Adrenal gland (tissue), 5 donors: ENCODE data around the gene NUCB1.

Source experiments
- POLR2A ChIP-seq, 2 donors: fragments of 450-650 bp; IDR thresholded peaks; one replicate each; pipeline ENCODE4 v1.6.1; 2017; ENCODE audit warnings: antibody characterized with exemption in 2 of 2, mild to moderate bottlenecking in 2 of 2, moderate library complexity in 1 of 2
- TF ChIP-seq, protein P1 (sequence below), 6 experiments: fragments of 450-650 bp in 4 of 6; fragments of 200-600 bp in 2 of 6; sonication (generic) in 1 of 6; IDR thresholded peaks; 1 replicate in 5 of 6; 2 replicates in 1 of 6; pipeline versions ENCODE4 v1.5.1 to v1.8.0; 2016 to 2021; ENCODE audit warnings: antibody characterized with exemption in 6 of 6, mild to moderate bottlenecking in 2 of 6, moderate library complexity in 1 of 6
- donor health status: DM: no; HTN: no; CAD: no.

- TF ChIP-seq, protein P1, sequence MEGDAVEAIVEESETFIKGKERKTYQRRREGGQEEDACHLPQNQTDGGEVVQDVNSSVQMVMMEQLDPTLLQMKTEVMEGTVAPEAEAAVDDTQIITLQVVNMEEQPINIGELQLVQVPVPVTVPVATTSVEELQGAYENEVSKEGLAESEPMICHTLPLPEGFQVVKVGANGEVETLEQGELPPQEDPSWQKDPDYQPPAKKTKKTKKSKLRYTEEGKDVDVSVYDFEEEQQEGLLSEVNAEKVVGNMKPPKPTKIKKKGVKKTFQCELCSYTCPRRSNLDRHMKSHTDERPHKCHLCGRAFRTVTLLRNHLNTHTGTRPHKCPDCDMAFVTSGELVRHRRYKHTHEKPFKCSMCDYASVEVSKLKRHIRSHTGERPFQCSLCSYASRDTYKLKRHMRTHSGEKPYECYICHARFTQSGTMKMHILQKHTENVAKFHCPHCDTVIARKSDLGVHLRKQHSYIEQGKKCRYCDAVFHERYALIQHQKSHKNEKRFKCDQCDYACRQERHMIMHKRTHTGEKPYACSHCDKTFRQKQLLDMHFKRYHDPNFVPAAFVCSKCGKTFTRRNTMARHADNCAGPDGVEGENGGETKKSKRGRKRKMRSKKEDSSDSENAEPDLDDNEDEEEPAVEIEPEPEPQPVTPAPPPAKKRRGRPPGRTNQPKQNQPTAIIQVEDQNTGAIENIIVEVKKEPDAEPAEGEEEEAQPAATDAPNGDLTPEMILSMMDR (IDR thresholded peaks at IDR 0.05) = no peak
- no peak for TF ChIP-seq POLR2A (IDR thresholded peaks at IDR 0.05)
These were observed 34.7 kb downstream of the NUCB1 start for GRCh38 chr19:48934837-48935236.
